ENCODE data around the gene FAM76A.
"Not testable (repeated sequence)": the region's sequence is repeated elsewhere in the genome, so short reads cannot be mapped to it uniquely, and the experiment has no call there.

FAM76A gene

DNA sequence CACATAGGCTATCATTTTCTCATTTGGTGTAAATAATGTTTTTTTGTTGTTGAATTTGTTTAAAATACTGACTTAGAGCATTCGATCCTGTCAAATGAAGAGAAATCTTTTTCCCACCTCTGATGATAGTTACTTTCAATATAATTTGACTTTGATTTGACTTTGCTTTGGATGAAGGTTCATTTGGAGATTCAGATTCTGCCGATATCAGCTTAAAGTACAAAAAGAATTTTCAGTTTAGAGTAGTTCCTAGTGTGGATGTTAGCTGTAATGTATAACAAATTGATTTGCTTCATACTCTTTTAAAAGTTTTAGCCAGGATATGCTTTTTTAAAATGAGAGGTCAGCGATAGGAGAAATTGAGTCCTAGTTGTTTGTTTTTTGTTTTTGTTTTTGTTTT lies 57.2 kb downstream of the FAM76A start:
- DNase-seq = no peak

DNA sequence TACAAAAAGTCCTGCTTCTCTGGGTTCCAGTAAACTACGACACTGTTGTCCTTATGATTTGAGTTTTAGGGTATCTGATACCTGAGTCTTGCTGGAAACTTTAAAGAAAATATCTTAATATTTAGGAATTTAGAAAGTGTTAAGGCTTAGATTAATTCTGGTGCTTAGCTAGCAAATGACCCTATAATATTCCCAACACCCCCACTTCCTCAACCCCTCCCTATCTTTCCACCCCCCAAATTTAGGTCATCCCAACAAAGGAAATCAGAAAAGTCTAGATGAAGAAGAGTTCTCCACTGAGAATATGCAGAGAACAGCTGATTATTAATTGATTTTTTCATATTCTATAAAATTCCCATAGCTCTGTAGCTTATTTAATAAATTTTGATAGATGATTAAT lies 58.9 kb downstream of the FAM76A start:
- DNase-seq = no peak

DNA sequence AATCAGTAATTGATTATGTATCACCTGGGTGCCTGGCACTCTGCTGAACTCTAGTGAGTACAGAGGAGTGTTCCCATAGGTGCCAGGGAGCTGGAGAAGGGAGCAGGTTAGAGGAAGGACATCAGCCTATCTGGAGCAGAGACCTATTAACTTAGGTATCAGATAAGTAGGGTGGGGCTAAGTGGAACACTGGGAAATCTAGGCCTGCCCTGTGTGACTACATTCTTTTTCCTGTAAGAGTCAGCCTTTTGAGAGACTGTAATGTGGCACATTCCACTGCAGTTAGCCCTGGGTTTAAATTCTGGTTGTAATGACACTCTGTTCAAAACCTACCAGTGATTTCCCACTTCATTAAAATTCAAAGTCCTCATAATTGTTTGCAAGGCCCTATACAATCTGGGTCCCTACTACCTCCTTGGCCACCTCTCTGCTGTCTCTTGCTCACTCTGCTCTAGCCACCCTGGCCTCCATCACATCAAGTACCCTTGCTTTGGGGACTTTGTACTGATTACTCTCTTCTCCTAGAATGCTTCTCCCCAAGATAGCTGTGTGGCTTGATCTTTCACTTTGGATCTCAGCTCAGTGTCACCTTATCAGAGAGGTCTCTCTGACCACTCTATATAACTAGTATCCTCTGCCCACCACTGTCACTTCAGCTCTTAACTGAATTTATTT lies 60.2 kb downstream of the FAM76A start:
- no peak for DNase-seq

DNA sequence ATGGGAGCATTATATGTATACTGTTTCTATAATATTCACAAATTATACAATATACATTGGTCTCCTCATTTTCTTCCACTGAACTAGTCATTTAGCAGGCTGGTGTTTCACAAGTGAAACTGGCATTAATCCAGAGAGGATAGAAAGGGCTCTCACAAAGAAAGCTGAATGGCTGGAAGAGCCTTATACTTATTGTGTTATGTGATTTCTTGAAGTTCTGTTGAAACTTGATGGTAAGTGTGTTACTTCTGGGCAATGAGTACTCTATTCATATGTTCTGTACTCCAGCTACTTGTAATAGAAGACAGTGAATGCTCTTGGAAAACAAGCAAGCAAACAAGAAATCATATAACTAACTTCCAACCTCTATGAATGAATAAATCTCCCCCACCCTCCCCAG lies 62.1 kb downstream of the FAM76A start:
- no peak for DNase-seq

DNA sequence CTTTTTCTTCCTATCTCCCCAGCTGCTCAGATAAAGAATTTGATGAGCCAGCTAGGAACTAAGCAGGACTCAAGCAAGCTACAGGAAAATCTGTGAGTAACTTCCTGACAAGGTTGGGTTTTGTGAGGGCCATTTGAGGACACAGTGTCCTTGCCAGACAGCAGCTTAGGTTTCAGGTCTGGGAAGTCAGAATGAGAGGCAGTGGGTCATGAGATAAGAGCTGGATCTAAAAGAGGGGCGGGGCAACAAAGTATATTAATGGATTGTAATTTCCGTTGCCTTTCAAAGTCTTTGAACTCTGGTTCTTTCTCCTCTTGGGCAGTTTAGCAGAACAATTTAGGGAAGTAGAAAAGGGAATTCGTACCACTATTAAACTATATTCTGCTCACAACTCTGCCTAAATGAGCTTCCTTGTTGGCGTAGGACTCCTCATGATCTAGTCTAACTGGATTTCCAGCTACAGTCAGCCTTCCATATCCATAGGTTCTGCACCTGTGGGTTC lies 63.8 kb downstream of the FAM76A start:
- DNase-seq = no peak

DNA sequence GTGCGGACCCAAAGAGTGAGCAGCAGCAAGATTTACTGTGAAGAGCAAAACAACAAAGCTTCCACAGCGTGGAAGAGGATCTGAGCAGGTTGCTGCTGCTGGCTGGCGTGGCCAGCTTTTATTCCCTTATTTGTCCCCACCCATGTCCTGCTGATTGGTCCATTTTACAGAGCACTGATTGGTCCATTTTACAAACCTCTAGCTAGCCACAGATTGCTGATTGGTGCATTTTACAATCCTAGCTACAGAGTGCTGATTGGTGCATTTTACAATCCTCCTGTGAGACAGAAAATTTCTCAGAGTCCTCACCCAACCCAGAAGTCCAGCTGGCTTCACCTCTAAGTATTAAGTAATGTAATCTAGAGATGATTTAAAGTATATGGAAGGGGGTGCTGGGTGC lies 64.5 kb downstream of the FAM76A start:
- not testable (repeated sequence) for DNase-seq

DNA sequence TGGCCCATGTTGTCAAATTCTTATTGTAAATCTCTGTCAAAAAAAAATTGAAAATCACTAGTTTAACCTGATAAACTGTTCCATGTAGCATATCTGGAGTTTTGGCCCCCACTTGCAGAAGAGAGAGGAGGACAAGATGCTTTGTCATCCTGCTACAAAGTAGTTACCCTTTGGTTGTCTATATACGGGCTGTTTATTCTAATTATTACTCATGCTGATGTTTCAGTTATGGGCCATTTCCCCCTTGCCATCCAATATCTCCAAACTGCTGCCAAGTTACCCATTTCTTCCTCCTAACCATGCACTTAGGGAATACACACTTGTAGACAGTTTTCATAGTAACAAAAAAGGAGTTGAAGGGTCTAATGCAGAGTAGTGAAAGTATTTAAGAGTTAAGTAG lies 69.8 kb downstream of the FAM76A start:
- no peak for DNase-seq

DNA sequence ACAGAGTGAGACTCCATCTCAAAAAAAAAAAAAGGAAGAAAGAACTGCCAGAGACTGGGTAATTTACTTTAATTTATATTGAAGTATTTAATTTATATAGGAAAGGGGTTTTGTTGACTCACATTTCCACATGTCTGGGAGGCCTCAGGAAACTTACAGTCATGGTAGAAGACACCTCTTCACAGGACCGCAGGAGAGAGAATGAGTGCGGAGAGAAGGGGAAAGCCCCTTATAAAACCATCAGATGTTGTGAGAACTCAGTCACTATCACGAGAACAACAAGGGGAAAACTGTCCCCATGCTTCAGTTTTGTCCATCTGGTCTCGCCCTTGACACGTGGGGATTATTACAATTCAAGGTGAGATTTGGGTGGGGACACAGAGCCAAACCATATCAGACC lies 79.0 kb downstream of the FAM76A start:
- no peak for DNase-seq

DNA sequence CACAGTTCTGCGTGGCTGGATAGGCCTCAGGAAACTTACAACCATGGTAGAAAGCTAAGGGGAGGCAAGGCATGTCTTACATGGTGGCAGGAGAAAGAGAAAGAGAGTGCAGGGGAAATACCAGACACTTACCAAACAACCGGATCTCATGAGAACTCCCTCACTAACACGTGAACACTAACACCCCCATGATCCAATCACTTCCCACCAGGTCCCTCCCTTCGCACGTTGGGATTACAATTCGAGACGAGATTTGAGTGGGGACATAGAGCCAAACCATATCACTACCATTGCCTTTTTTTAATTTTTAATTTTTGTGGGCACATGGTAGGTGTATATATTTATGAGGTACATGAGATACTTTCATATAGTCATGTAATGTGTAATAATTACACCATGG lies 81.0 kb downstream of the FAM76A start:
- DNase-seq = no peak

DNA sequence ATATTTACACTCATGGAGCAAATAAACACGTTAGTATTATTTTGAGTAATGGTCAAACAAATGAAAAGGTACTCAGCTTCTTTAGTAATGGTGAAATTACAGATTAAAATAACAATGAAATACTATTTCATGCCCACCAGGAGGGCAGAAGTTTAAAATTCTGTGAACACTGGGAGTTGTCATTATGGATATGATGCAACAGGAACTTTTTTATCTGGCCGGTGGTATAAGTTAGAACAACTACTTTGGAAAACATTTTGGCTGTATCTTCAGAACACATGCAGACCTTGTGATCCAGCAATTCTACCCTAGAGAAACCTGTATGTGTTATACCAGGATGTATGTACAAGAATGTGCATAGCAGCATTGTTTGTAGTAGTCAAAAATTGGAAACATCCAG lies 81.6 kb downstream of the FAM76A start:
- DNase-seq = no peak

DNA sequence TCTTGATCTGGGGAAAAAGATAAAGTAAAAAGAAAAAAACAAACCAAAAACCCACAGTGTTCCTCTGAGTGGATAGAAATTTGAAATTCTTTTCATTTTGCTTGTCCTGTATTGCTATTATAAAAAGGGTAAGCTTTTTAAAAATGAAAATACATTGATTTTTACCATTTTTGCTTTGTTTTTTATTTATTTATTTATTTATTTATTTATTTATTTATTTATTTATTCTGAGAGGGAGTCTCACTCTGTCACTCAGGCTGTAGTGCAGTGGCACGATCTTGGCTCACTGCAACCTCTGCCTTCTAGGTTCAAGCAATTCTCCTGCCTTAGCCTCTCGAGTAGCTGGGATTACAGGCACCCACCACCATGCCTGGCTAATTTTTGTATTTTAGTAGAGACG lies 82.4 kb downstream of the FAM76A start:
- DNase-seq = not testable (repeated sequence)

DNA sequence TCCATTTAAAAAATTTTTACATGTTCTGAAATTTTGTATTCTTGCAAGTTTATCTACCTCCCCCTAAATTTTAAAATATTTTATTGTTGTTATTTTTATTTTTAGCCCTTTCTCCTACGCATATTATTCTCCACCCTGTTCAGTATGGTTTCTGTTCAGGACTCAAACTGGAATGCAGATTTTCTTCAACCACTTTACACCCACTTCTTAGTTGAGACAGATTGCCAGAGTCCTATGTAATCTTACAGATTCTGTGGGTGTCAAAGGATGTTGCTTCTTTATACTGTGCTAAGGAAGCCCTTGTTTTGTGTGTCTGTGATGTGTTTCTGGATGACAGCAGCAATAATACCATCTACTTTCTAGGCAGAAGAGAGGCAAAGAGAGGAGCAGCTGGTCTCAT lies 84.1 kb downstream of the FAM76A start:
- DNase-seq = no peak

DNA sequence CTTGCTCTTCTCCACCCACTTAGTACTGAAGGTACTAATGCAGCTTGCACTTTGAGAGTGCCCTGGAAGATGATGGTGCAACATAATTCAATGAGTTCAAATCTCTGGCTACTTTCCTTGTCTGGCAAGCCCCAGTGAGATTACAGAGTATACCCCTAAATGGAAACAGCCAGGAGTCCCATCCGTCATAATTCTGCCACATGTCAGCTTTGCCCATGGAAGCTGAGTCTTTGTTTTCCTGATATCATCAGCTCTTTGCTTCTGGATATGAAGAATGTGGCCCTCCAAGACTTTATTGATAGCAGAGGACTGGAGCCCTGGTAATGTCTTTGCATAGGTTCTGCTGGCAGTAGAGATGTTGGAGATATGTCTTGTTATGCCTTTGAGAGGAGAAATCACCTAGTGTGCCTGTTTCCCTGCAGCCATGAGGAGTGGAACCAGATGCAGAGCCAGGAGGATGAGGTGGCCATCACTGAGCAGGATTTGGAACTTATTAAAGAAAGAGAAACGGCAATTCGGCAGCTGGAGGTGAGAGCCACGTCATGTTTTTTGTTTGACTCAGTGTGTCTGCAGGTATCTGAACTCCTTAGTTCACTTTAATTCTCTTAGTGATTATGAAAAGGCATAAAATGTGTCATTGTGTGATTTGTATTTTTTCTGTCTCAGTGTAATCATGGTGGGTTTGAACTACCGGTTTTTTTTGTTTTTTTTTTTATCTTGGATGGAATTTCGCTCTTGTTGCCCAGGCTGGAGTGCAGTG lies 86.2 kb downstream of the FAM76A start:
- DNase-seq = no peak

All from NK-92 treated with Interleukin-12 subunit alpha and Interleukin-12 subunit beta, amount 100 ng/mL, for 24 hours (cell line).